SIG-M5 treated with dmso at 0.1 percent for 504 hours (cell line): ENCODE results near the gene ACOT8.

Experiments used
- DNase-seq: peaks from one replicate; lab custom pipeline; 2025; ENCODE audit not compliant: unreplicated experiment; lab: John Stamatoyannopoulos, UW

The ACOT8 gene

GRCh38 chr20:45857882-45858216 is 657 bp upstream of the ACOT8 start:
- peak; percentile 71 for DNase-seq

DNA sequence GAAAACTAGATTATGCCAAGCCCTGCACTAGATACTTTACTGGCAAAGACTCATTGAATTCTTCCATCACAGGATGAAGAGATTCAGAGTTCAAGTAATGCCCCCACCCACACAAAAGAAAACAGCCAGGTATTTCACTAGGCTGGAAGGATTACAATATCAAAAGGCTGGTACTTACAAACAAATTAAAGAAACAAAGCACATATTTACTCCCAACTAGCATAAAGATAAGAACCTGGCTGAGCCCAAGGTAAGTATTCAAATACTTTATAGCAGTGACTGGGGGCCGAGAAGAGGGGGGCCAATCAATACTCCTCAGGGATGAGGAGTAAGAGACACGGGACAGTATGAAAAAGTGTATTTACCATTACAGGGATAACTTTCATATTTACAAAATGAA is 3.7 kb downstream of the ACOT8 start:
- DNase-seq: no peak

DNA sequence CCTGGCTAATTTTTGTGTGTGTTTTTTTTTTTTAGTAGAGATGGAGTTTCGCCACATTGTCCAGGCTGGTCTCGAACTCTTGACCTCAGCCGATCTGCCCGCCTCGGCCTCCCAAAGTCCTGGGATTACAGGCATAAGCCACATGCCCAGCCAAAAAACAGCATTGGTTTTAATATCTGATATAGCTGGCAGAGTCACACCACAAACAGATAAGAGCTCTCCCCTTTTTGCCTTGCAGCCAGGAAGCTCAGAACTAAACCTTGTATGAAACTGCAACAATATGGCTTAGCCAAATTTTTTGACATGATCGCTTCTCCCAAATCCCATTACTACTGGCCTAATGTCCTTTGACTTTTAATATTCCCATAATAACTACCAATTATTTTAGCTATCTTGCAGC is 4.9 kb downstream of the ACOT8 start:
- DNase-seq: no peak

- no peak for DNase-seq
These were observed 5.7 kb downstream of the ACOT8 start for GRCh38 chr20:45851501-45851900.

GRCh38 chr20:45850926-45851325 is 6.3 kb downstream of the ACOT8 start:
- no peak for DNase-seq

DNA sequence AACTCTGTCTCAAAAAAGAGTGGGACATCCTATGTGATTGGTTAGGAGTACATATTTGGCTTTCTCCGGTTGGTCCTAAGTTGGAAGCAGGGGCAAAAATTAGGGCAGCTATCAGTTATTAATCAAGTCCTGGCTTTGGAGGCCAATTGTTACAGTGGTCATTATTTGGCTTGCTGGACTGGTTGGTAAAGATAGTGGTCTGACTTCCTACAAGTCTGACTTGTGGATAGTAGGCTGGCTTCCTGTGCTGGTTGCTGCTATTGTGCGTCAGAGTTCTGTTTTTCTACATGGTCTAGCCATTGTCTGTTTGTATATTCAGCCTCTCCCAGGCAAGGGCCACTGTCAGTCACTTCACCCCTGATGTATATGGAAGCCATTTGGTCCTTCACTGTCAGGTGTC is 7.0 kb downstream of the ACOT8 start:
- no peak for DNase-seq

DNA sequence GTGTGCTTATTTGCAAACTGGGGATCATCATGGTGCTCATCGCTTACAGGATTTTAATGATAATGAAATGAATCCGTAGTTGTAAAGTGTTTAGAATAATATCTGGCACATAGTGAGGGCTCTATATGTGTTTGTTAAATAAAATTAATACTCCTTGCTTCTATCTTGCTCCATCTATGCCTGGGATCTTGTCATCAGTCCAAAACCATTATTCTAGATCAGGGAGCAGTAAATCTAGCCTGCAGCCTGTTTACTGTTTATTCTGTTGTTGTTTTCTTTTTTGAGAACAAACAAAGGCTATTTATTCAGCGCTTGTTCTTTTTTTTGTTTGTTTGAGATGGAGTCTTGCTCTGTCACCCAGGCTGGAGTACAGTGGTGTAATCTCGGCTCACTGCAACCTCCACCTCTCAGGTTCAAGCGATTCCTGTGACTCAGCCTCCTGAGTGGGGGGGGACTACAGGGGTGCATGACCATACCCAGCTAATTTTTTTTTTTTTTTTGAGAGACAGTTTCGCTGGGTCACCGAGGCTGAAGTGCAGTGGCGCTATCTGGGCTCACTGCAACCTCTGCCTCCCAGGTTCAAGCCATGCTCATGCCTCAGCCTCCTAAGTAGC is 8.1 kb downstream of the ACOT8 start:
- no peak for DNase-seq

GRCh38 chr20:45848421-45848820 is 8.8 kb downstream of the ACOT8 start:
- no peak for DNase-seq

GRCh38 chr20:45845452-45845851 is 11.7 kb downstream of the ACOT8 start:
- no peak for DNase-seq

GRCh38 chr20:45843506-45843905 is 13.7 kb downstream of the ACOT8 start:
- no peak for DNase-seq

DNA sequence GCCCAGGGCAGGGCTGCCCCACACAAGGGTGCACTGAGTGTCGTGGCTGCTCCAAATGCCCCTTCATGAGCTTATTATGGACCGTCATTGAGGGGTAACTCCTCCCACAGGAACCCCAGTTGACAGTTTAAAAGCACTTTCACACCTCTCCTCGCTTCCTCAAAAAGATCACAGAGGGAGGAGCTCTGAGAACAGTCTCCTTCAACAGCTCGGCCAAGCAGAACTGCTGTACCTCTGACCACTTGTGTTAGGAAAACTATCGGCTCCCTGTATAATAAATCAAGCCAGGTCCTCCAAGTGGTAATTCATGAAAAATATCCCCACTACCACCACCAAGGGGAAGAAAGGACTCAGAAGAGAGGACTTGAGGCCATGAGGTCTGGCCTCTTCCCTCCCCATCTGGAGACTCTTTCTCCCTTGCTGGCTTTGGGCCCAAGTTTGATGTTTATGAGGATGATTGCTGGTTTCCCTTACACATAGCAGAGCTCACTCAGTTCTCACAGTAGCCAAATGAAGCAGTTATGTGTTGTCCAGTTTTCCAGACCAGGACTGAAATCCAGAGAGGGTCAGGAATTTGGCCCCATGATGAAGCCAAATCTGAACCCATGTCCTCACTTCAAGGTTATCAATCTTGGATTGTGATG is 14.9 kb downstream of the ACOT8 start:
- DNase-seq: peak; percentile 72

- no peak for DNase-seq
These were observed 15.6 kb downstream of the ACOT8 start for GRCh38 chr20:45841407-45842129.

- no peak for DNase-seq
These were observed 16.4 kb downstream of the ACOT8 start for GRCh38 chr20:45840700-45841198.

- no peak for DNase-seq
These were observed 20.4 kb downstream of the ACOT8 start for GRCh38 chr20:45836841-45837240.

DNA sequence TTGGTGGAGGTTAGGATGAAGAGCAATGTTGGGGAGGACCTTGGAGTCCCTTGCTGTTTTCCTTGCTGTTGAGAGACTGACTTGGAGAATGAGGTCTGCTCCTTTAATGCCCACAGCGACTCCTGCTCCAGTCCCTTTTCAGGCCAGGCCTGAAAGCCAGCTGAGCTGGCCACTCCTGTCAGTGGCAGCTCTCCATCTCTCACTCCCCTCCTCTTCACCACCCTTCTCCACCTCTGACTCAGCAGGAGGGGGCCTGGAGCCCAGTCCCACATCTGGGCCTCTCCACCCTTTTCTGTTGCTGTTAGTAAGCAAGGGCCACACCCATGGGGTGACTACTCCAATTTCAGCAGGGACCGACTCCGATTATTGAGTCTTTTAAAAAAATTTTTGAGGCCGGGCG is 21.4 kb downstream of the ACOT8 start:
- DNase-seq: no peak

GRCh38 chr20:45835329-45835765 is 21.8 kb downstream of the ACOT8 start:
- DNase-seq: peak; percentile 35

DNA sequence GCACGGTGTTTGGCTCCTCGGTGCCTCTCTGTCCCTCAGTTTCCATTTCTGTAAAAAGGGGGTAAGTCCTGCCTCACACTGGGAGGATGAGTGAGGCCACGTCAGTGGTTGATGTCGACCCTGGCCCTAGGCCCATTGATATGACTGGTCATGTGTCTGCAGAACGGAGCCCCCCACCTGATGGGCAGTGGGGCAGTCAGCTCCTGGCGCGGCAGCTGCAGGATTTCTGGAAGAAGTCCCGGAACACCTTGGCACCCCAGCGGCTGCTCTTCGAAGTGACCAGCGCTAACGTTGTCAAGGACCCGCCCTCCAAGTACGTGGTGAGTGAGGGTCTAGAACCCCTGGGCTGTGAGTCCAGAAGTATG is 22.4 kb downstream of the ACOT8 start:
- no peak for DNase-seq

DNA sequence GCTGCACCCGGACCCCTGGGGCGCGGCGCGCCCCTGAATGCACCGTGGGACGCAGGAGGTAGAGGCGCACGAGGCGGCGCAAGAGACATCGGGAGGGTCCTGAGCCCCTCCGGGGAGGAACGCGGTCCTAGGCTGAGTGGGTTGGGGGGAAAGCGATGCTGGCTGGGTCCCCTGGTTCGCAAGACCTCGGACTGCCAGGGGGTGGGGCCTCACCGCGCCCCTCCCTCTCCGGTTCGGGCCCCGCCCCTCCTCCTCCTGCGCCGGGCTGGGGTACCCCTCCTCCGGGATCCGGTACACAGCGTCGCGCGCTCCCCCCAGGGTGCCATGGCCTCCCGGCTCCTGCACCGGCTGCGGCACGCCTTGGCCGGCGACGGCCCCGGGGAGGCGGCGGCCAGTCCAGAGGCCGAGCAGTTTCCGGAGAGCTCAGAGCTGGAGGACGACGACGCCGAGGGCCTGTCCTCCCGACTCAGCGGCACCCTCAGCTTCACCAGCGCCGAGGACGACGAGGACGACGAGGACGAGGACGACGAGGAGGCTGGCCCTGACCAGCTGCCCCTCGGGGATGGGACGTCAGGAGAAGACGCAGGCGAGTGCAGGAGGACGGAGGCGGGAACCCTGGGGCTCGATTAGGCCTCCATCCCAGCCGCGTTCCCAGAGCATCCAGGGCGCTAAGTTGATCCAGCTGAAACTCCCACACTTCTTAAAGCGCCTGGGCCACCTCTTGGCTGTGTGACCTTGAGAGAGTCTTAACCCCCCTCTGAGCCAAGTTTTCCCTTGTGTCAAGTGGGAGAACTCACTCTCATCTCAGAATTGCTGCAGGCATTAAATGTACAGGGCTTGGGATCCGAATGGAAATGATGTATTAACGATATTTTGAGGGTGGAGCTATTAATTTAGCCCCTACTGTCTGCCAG is 23.1 kb downstream of the ACOT8 start:
- no peak for DNase-seq

DNA sequence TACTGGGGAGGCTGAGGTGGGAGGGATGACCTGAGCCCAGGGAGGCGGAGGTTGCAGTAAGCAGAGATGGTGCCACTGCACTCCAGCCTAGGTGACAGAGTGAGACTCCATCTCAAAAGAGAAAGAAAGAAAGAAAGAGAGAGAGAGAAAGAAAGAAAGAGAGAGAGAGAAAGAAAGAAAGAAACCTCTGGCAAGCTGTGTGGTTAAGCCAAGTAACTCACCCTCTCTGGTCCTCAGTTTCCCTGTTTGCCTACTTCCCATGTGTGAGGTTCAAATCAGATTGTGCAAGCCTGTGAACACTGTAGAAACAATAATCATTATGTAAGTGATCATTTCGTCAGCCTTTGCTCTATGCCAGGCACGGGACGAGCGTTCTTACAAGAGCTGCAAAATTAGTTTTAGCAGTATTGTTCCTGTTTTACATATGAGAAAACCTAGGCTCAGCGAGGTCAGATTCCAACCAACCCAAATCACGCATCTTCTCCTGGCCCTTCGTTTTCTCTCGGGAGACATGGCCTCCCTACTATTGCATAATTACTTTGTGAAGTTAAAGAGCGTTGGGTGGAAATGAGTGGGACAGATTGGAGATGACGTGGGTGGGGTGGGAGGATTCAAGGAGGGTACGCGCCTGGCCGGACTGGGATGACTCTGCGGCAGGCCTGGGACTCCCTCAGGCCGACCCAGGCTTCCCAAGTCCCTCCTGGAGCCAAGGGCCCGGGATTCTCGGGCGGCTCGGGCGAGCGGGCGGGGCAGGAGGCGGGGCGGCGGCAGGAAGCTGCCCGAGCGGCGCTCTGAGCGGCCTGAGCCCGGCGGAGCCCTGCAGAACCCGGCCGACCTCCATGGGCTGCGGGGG is 23.9 kb downstream of the ACOT8 start, which contains the start of gene SNX21:
Gene SNX21, plus strand, starts transcription at position 770 of the 853 bp plus-strand sequence. CDS start 121 bp downstream, outside the sequence.
- peak; percentile 84 for DNase-seq

- DNase-seq: no peak
These were observed 24.6 kb downstream of the ACOT8 start for GRCh38 chr20:45832619-45833018.
